Esophagus squamous epithelium (tissue), 5 donors: ENCODE data around the gene LDLRAD2. TPM values are rescaled to one million over a fixed set of nuclear protein-coding genes. Genes with fewer than 3 reads are reported as not detected.

Experiments
- DNase-seq: peaks from one replicate; lab custom pipeline; 2025; lab: John Stamatoyannopoulos, UW
- H3K27ac ChIP-seq, 4 donors: fragments of 200-600 bp; sonication (generic); one replicate each; pipeline ENCODE4 v1.5.1; 2016 to 2019; ENCODE audit warnings: mild to moderate bottlenecking in 1 of 4
- H3K27me3 ChIP-seq, 4 donors: fragments of 200-600 bp; sonication (generic); 1 replicate in 3 of 4; 2 replicates in 1 of 4; pipeline versions ENCODE4 v1.5.1 to v1.6.0; 2017 to 2021; ENCODE audit warnings: antibody characterized with exemption in 1 of 4
- H3K36me3 ChIP-seq, 3 donors: fragments of 200-600 bp; sonication (generic); one replicate each; pipeline ENCODE4 v1.5.1; 2016 to 2019
- H3K4me1 ChIP-seq, 3 donors: fragments of 200-600 bp; sonication (generic); one replicate each; pipeline ENCODE4 v1.5.1; 2017 to 2019
- H3K4me3 ChIP-seq, 4 donors: fragments of 200-600 bp; sonication (generic); 1 replicate in 3 of 4; 2 replicates in 1 of 4; pipeline ENCODE4 v1.5.1; 2016 to 2019; ENCODE audit warnings: mild to moderate bottlenecking in 2 of 4, moderate library complexity in 1 of 4
- H3K9me3 ChIP-seq, 3 donors: fragments of 200-600 bp; sonication (generic); one replicate each; pipeline ENCODE4 v1.5.1; 2016 to 2019
- CTCF ChIP-seq, 6 experiments: fragments of 450-650 bp in 4 of 6; fragments of 200-600 bp in 2 of 6; sonication (generic) in 2 of 6; IDR thresholded peaks; one replicate each; pipeline ENCODE4 v1.5.1; 2016 to 2019; ENCODE audit warnings: antibody characterized with exemption in 6 of 6, mild to moderate bottlenecking in 4 of 6, moderate library complexity in 4 of 6
- POLR2A ChIP-seq, 4 donors: fragments of 450-650 bp; IDR thresholded peaks; one replicate each; pipeline ENCODE4 v1.6.1; 2017; ENCODE audit warnings: antibody characterized with exemption in 4 of 4, mild to moderate bottlenecking in 4 of 4, moderate library complexity in 3 of 4
- WGBS, 2 donors: methylation state at CpG; one replicate each; pipeline ENCODE4 v1.1.5; 2018; 5-methylcytosine and 5-hydroxymethylcytosine counted together
- intact Hi-C: fragments of 100-400 bp; cut with DNase I; formaldehyde crosslinking; loops from one replicate; pipeline ENCODE4 v1.15.0; 2022
- total RNA-seq, 4 donors: library from RNA; depleted of rRNA; stranded (reverse); fragments of >200 nt; gene quantifications; one replicate each; pipeline ENCODE4 v1.1.0, GENCODE V29; 2016
- donor health status: DM: yes; HTN: yes; CAD: no.

Gene LDLRAD2
- total RNA-seq, 4 donors from 2014 or later: not detected

- WGBS, 2 donors: 85 to 86% methylated on average over 2 of the region's 2 CpGs
- Histone ChIP-seq H3K9me3 (no peaks in the 10 kb centered on the region), H3K27ac (no peak overlapping the region), H3K27me3 (no peaks in the 10 kb centered on the region), H3K4me1 (no peaks in the 10 kb centered on the region), H3K4me3 (no peak overlapping the region), H3K36me3 (no peaks in the 10 kb centered on the region)
- TF ChIP-seq POLR2A (IDR thresholded peaks at IDR 0.05): no peak
- DNase-seq: no peak
- intact Hi-C loops: no loop called here
These were observed 7.5 kb upstream of the LDLRAD2 start for GRCh38 chr1:21804536-21804935.

- Histone ChIP-seq H3K27me3 (peaks cover 0 to 15% (median 1%) of the 10 kb centered on the region in 4 donors), H3K36me3 (no peaks in the 10 kb centered on the region), H3K4me3 (no peak overlapping the region), H3K27ac (no peak overlapping the region), H3K4me1 (peaks cover 0 to 19% (median 5%) of the 10 kb centered on the region in 3 donors), H3K9me3 (no peaks in the 10 kb centered on the region)
- DNase-seq: no peak
- 88 to 100% methylated on average over 3 of the region's 3 CpGs for WGBS, 2 donors
- intact Hi-C loops: no loop called here
- TF ChIP-seq POLR2A (IDR thresholded peaks at IDR 0.05): no peak
- no peak for TF ChIP-seq CTCF (IDR thresholded peaks at IDR 0.05)
These were observed 1.5 kb downstream of the LDLRAD2 start for GRCh38 chr1:21813542-21813941.

- Histone ChIP-seq H3K36me3 (no peaks in the 10 kb centered on the region), H3K9me3 (no peaks in the 10 kb centered on the region), H3K4me1 (peaks cover 0 to 19% (median 5%) of the 10 kb centered on the region in 3 donors), H3K4me3 (peak overlapping the region; percentile 15 to 64 (median 34)), H3K27me3 (peaks cover 0 to 15% (median 1%) of the 10 kb centered on the region in 4 donors), H3K27ac (no peak overlapping the region)
- DNase-seq: no peak
- no peak for TF ChIP-seq POLR2A (IDR thresholded peaks at IDR 0.05)
- peak in 5 of 6 experiments; percentile 28 to 55 (median 52) for TF ChIP-seq CTCF (IDR thresholded peaks at IDR 0.05)
- WGBS, 2 donors: 5 to 14% methylated on average over 23 to 34 of the region's 65 CpGs
- intact Hi-C loops: no loop called here
These were observed 2.3 kb downstream of the LDLRAD2 start for GRCh38 chr1:21814241-21814918.

DNA sequence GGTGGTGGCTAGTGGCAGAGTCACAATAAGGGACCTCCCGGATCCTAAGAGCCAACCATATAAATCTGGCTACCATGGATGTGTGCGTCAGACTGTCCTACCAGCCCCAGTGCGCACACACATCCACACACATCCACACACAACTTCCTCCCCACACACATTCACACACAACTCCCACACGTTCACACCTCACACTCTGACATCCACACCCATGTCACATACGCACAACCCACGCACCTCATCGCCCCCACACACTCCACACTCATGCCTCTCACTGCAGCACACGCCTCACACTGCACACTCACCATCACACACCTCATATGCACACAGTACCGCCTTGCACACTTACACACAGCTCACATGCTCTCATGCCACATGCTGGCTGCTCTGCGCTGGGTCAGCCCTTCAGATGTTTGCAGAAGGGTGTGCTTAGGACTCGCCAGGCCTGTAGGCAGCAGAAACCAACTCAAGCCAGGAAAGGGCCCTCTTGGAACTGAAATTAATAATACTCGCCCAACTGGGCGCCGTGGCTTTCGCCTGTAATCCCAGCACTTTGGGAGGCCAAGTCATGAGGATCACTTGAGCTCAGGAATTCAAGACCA is 3.0 kb downstream of the LDLRAD2 start:
- peaks cover 0 to 15% (median 1%) of the 10 kb centered on the region in 4 donors for H3K27me3 ChIP-seq
- TF ChIP-seq POLR2A (IDR thresholded peaks at IDR 0.05): no peak
- H3K36me3 ChIP-seq: no peaks in the 10 kb centered on the region
- 86 to 89% methylated on average over 14 to 15 of the region's 15 CpGs for WGBS, 2 donors
- no peak overlapping the region for H3K27ac ChIP-seq
- intact Hi-C loops: no loop called here
- H3K9me3 ChIP-seq: no peaks in the 10 kb centered on the region
- peak overlapping the region in 1 of 4 donors; percentile 64 for H3K4me3 ChIP-seq
- no peak for DNase-seq
- H3K4me1 ChIP-seq: peaks cover 0 to 19% (median 5%) of the 10 kb centered on the region in 3 donors

GRCh38 chr1:21815724-21816321 is 3.8 kb downstream of the LDLRAD2 start:
- Histone ChIP-seq H3K27ac (peak overlapping the region in 1 of 4 donors; percentile 5), H3K27me3 (peaks cover 0 to 15% (median 1%) of the 10 kb centered on the region in 4 donors), H3K9me3 (no peaks in the 10 kb centered on the region), H3K4me1 (peaks cover 0 to 19% (median 5%) of the 10 kb centered on the region in 3 donors), H3K36me3 (peaks cover 0 to 5% (median 0%) of the 10 kb centered on the region in 3 donors), H3K4me3 (no peak overlapping the region)
- TF ChIP-seq CTCF (IDR thresholded peaks at IDR 0.05) (no peak), POLR2A (IDR thresholded peaks at IDR 0.05) (no peak)
- WGBS, 2 donors: 62 to 71% methylated on average over 8 of the region's 12 CpGs
- no peak for DNase-seq
- intact Hi-C loops: no loop called here
